Natural killer cell (primary cell): Measurements from ENCODE around the gene UBP1. TPM values are rescaled to one million over a fixed set of nuclear protein-coding genes. Genes with fewer than 3 reads are reported as not detected.

Source experiments
- ATAC-seq, 3 donors: fragments of 150-1000 bp in 2 of 3; fragments of 200-7000 bp in 1 of 3; cut with Tn5 transposase; 1 replicate in 1 of 3; 2 replicates in 2 of 3; pipeline ENCODE4 v1.10.0; 2021; ENCODE audit warnings: mild to moderate bottlenecking in 2 of 3, moderate library complexity in 2 of 3
- DNase-seq, 2 donors: peaks; one replicate each; pipeline versions ENCODE4 v3.0.0 to v3.0.0-alpha.2; 2013 to 2021; ENCODE audit warnings: mixed read lengths in 1 of 2
- H3K27ac ChIP-seq: one replicate; pipeline ENCODE4 v1.5.1; 2013; ENCODE audit warnings: mild to moderate bottlenecking, low read length
- H3K27me3 ChIP-seq: one replicate; pipeline ENCODE4 v1.6.1; 2013; ENCODE audit warnings: low read length; ENCODE audit not compliant: control insufficient read depth, insufficient read depth
- H3K36me3 ChIP-seq: one replicate; pipeline ENCODE4 v1.6.1; 2013; ENCODE audit warnings: low read length; ENCODE audit not compliant: control insufficient read depth, insufficient read depth
- H3K4me1 ChIP-seq: one replicate; pipeline ENCODE4 v1.6.1; 2013; ENCODE audit warnings: low read length; ENCODE audit not compliant: control insufficient read depth, insufficient read depth
- H3K4me3 ChIP-seq: one replicate; pipeline ENCODE4 v1.5.1; 2013; ENCODE audit warnings: low read length
- H3K9me3 ChIP-seq: one replicate; pipeline ENCODE4 v1.6.1; 2013; ENCODE audit warnings: low read length; ENCODE audit not compliant: control insufficient read depth, insufficient read depth
- H3K27ac Mint-ChIP-seq, 2 donors: one replicate each; pipeline ENCODE4 v1.8.0; 2022; ENCODE audit warnings: mild to moderate bottlenecking in 2 of 2, mixed read lengths in 2 of 2, moderate library complexity in 1 of 2
- H3K27me3 Mint-ChIP-seq, 2 donors: one replicate each; pipeline ENCODE4 v1.8.0; 2022; ENCODE audit warnings: low read depth in 2 of 2, mixed read lengths in 2 of 2
- H3K36me3 Mint-ChIP-seq: one replicate; pipeline ENCODE4 v1.8.0; 2022; ENCODE audit warnings: mixed read lengths
- H3K4me1 Mint-ChIP-seq, 2 donors: one replicate each; pipeline ENCODE4 v1.8.0; 2022; ENCODE audit warnings: mixed read lengths in 2 of 2
- H3K4me3 Mint-ChIP-seq: one replicate; pipeline ENCODE4 v1.8.0; 2022; ENCODE audit warnings: mild to moderate bottlenecking, moderate library complexity, mixed read lengths
- H3K9me3 Mint-ChIP-seq, 2 donors: one replicate each; pipeline ENCODE4 v1.8.0; 2022; ENCODE audit warnings: mixed read lengths in 2 of 2
- CTCF ChIP-seq: fragments of 200-600 bp; IDR thresholded peaks from one replicate; pipeline ENCODE4 v1.8.0; 2022; ENCODE audit warnings: antibody characterized with exemption
- WGBS: methylation state at CpG from one replicate; pipeline ENCODE4 v1.1.7; 2013; ENCODE audit warnings: missing lambda C conversion rate; ENCODE audit not compliant: insufficient coverage; 5-methylcytosine and 5-hydroxymethylcytosine counted together
- intact Hi-C: fragments of 100-400 bp; cut with micrococcal nuclease; formaldehyde crosslinking; loops from one replicate; pipeline ENCODE4 v1.14.2; 2022
- total RNA-seq, 4 donors: library from RNA; stranded (reverse); fragments of 120-200 nt in 1 of 4; gene quantifications; one replicate each; pipeline versions ENCODE4 v1.2.3 to v1.2.4, GENCODE V29; 2013 to 2022

UBP1 gene
- total RNA-seq, 3 donors from 2014 or later (not counting 1 experiment from before 2014, with no cell fraction given): 70.3 to 78.4 (median 76.7) TPM

GRCh38 chr3:33372218-33373081, 67.8 kb downstream of the UBP1 start:
- DNase-seq (peak in 1 of 2 donors; percentile 68), ATAC-seq (peak; percentile 64 to 80 (median 70))
- H3K9me3 Mint-ChIP-seq: no peaks in the 10 kb centered on the region
- Histone ChIP-seq H3K4me1 (peaks cover 3% of the 10 kb centered on the region), H3K27me3 (peaks cover 3% of the 10 kb centered on the region), H3K27ac (no peak overlapping the region), H3K4me3 (no peak overlapping the region), H3K9me3 (no peaks in the 10 kb centered on the region), H3K36me3 (no peaks in the 10 kb centered on the region)
- TF ChIP-seq CTCF: peak; percentile 88
- intact Hi-C loops: loop anchor here (1.0 to 2.0 kb wide), 2 partner anchors 242 to 425 kb away; no protein-coding TSS in a partner anchor
- peaks cover 9 to 11% of the 10 kb centered on the region in 2 donors for H3K4me1 Mint-ChIP-seq
- no peaks in the 10 kb centered on the region for H3K36me3 Mint-ChIP-seq
- no peak overlapping the region for H3K27ac Mint-ChIP-seq
- 57% methylated on average over 14 of the region's 14 CpGs for WGBS
- H3K4me3 Mint-ChIP-seq: no peak overlapping the region
- peaks cover 7 to 16% of the 10 kb centered on the region in 2 donors for H3K27me3 Mint-ChIP-seq

- Histone ChIP-seq H3K27ac (no peak overlapping the region), H3K27me3 (peaks cover 2% of the 10 kb centered on the region), H3K9me3 (no peaks in the 10 kb centered on the region), H3K36me3 (no peaks in the 10 kb centered on the region), H3K4me3 (no peak overlapping the region), H3K4me1 (no peaks in the 10 kb centered on the region)
- no peak for ATAC-seq
- H3K9me3 Mint-ChIP-seq: no peaks in the 10 kb centered on the region
- no peak for DNase-seq
- no peaks in the 10 kb centered on the region for H3K4me1 Mint-ChIP-seq
- no peak for TF ChIP-seq CTCF
- peaks cover 3 to 9% of the 10 kb centered on the region in 2 donors for H3K27me3 Mint-ChIP-seq
- H3K27ac Mint-ChIP-seq: no peak overlapping the region
- intact Hi-C loops: no loop called here
- WGBS: 92% methylated on average over 9 of the region's 10 CpGs
- H3K4me3 Mint-ChIP-seq: no peak overlapping the region
- H3K36me3 Mint-ChIP-seq: no peaks in the 10 kb centered on the region
Measured at GRCh38 chr3:33364531-33365128, 75.6 kb downstream of the UBP1 start.

- Histone ChIP-seq H3K27me3 (peaks cover 2% of the 10 kb centered on the region), H3K4me3 (no peak overlapping the region), H3K4me1 (no peaks in the 10 kb centered on the region), H3K27ac (no peak overlapping the region), H3K36me3 (no peaks in the 10 kb centered on the region), H3K9me3 (no peaks in the 10 kb centered on the region)
- no peaks in the 10 kb centered on the region for H3K4me1 Mint-ChIP-seq
- intact Hi-C loops: no loop called here
- H3K36me3 Mint-ChIP-seq: no peaks in the 10 kb centered on the region
- H3K27ac Mint-ChIP-seq: no peak overlapping the region
- H3K4me3 Mint-ChIP-seq: no peak overlapping the region
- DNase-seq (no peak), ATAC-seq (no peak)
- H3K27me3 Mint-ChIP-seq: peaks cover 3 to 6% of the 10 kb centered on the region in 2 donors
- no peak for TF ChIP-seq CTCF
- H3K9me3 Mint-ChIP-seq: no peaks in the 10 kb centered on the region
Measured at GRCh38 chr3:33364060-33364459, 76.1 kb downstream of the UBP1 start.
